ENCODE data around the gene PRKCB. TPM values are rescaled to one million over a fixed set of nuclear protein-coding genes. Genes with fewer than 3 reads are reported as not detected.

PRKCB gene
- polyA plus RNA-seq, 3 donors: 57.4 to 87.4 (median 75.5) TPM

DNA sequence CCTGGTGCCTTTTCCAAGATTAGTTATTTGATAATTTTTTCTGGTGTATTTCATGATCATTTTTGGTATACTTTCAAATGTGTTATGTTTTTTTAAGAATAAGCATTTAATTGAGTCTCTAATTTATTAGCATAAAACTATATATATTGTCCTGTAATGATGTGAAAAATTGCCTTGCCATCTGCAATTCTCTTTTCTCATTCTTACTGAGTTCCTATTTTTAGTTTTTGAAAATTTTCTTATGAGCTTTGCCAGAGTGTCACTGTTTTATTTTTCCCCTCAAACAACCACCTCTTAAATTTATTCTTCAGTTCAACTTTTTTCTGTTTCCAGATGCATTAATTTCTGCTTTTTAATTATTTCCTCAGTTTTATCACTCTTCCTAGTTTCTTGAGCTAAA lies 59.3 kb downstream of the PRKCB start:
- Histone ChIP-seq H4K20me1 (ENCODE audit: insufficient read depth, low read length) (peaks cover 97% of the 10 kb centered on the region), H3K4me2 (replicated peaks; ENCODE audit: extremely low read depth, low read length, poor library complexity, severe bottlenecking) (no peak overlapping the region), H3K36me3 (replicated peaks in 1 of 2; ENCODE audit: control insufficient read depth in 1 of 2, insufficient read depth in 2 of 2, low read length in 2 of 2) (peaks cover 2 to 47% of the 10 kb centered on the region in 2 donors), H3K4me1 (ENCODE audit: control insufficient read depth in 1 of 2, insufficient read depth in 2 of 2, low read length in 2 of 2) (peaks cover 0 to 4% of the 10 kb centered on the region in 2 donors), H3K9me3 (replicated peaks in 1 of 2; ENCODE audit: control insufficient read depth in 1 of 2, insufficient read depth in 1 of 2, low read length in 2 of 2) (no peaks in the 10 kb centered on the region), H3K27ac (ENCODE audit: low read depth in 1 of 2, low read length in 2 of 2) (no peak overlapping the region), H3K9ac (ENCODE audit: insufficient read depth, low read length, poor library complexity, severe bottlenecking) (no peak overlapping the region), H2AFZ (ENCODE audit: insufficient read depth, low read depth, low read length, poor library complexity, severe bottlenecking) (no peak overlapping the region), H3K27me3 (ENCODE audit: control insufficient read depth in 2 of 2, insufficient read depth in 2 of 2, low read length in 2 of 2) (no peaks in the 10 kb centered on the region), H3K4me3 (replicated peaks in 1 of 3; ENCODE audit: low read depth in 2 of 3, low read length in 3 of 3) (no peak overlapping the region), H3K79me2 (ENCODE audit: insufficient read depth, low read length) (peaks cover 92% of the 10 kb centered on the region)
- Mint-ChIP-seq H3K9me3 (peaks cover 0 to 2% (median 0%) of the 10 kb centered on the region in 7 donors), H3K27me3 (ENCODE audit: low read depth in 3 of 3) (peaks cover 0 to 3% (median 0%) of the 10 kb centered on the region in 3 donors), H3K4me1 (peaks cover 50% of the 10 kb centered on the region), H3K27ac (peak overlapping the region in 1 of 7 donors; percentile 71), H3K36me3 (peaks cover 40 to 60% of the 10 kb centered on the region in 2 donors), H3K4me3 (no peak overlapping the region)
- intact Hi-C loops (cut with micrococcal nuclease): no loop called here
- TF ChIP-seq, protein P1, sequence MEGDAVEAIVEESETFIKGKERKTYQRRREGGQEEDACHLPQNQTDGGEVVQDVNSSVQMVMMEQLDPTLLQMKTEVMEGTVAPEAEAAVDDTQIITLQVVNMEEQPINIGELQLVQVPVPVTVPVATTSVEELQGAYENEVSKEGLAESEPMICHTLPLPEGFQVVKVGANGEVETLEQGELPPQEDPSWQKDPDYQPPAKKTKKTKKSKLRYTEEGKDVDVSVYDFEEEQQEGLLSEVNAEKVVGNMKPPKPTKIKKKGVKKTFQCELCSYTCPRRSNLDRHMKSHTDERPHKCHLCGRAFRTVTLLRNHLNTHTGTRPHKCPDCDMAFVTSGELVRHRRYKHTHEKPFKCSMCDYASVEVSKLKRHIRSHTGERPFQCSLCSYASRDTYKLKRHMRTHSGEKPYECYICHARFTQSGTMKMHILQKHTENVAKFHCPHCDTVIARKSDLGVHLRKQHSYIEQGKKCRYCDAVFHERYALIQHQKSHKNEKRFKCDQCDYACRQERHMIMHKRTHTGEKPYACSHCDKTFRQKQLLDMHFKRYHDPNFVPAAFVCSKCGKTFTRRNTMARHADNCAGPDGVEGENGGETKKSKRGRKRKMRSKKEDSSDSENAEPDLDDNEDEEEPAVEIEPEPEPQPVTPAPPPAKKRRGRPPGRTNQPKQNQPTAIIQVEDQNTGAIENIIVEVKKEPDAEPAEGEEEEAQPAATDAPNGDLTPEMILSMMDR (IDR thresholded peaks at IDR 0.05): no peak
- DNase-seq: no peak

DNA sequence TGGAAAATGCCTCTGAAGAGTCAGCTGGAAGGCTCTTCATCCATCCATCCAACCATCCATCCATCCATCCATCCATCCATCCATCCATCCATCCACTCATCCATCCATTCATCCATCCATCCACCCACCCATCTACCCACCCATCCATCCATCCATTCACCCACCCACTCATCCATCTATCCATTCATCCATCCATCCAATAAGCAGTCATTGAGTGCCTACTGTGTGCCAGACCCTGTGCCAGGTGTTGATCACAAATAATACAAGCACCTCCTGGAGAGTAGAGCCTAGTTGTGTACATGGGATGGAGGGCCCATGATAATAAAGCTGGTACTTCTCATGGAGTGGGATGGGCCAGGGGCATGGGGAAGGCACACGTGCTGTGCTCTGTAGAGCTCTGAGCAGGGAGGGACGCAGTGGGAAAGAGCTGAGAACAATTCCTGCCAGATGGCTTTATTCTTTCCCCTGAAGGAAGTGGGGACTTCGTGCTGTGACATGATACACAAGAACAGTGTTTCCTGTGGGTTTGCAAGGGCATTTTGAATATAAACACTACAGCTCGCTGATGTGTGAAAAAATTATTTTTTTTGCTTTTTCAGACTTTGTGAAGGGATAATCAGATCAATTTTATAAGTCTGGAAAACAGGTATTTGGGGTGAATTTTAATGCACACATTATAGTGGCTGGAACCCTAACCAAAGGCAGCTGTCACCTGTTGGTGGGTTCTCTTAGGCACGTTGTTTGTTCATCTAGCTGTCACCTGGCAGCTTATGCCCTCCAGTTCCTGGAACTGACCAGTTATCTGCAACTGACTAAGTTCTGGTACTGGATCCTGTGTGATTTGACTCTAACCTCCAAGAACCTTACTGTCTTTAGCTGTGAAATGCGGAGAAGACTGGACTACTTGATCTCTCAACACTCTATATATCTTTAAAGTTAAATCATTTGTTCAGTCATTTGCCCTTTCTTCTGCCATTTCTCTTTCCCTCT lies 61.3 kb downstream of the PRKCB start:
- Mint-ChIP-seq H3K27me3 (ENCODE audit: low read depth in 3 of 3) (peaks cover 0 to 3% (median 0%) of the 10 kb centered on the region in 3 donors), H3K36me3 (peaks cover 33 to 58% of the 10 kb centered on the region in 2 donors), H3K9me3 (peaks cover 0 to 2% (median 0%) of the 10 kb centered on the region in 7 donors), H3K4me3 (no peak overlapping the region), H3K4me1 (peaks cover 64% of the 10 kb centered on the region), H3K27ac (peak overlapping the region in 2 of 7 donors; percentile 39 to 62)
- Histone ChIP-seq H3K27ac (ENCODE audit: low read depth in 1 of 2, low read length in 2 of 2) (no peak overlapping the region), H3K9me3 (replicated peaks in 1 of 2; ENCODE audit: control insufficient read depth in 1 of 2, insufficient read depth in 1 of 2, low read length in 2 of 2) (no peaks in the 10 kb centered on the region), H3K9ac (ENCODE audit: insufficient read depth, low read length, poor library complexity, severe bottlenecking) (no peak overlapping the region), H3K79me2 (ENCODE audit: insufficient read depth, low read length) (peaks cover 93% of the 10 kb centered on the region), H3K36me3 (replicated peaks in 1 of 2; ENCODE audit: control insufficient read depth in 1 of 2, insufficient read depth in 2 of 2, low read length in 2 of 2) (peaks cover 0 to 42% of the 10 kb centered on the region in 2 donors), H3K4me3 (replicated peaks in 1 of 3; ENCODE audit: low read depth in 2 of 3, low read length in 3 of 3) (no peak overlapping the region), H3K4me1 (ENCODE audit: control insufficient read depth in 1 of 2, insufficient read depth in 2 of 2, low read length in 2 of 2) (peaks cover 15 to 19% of the 10 kb centered on the region in 2 donors), H2AFZ (ENCODE audit: insufficient read depth, low read depth, low read length, poor library complexity, severe bottlenecking) (no peak overlapping the region), H4K20me1 (ENCODE audit: insufficient read depth, low read length) (peaks cover 97% of the 10 kb centered on the region), H3K27me3 (ENCODE audit: control insufficient read depth in 2 of 2, insufficient read depth in 2 of 2, low read length in 2 of 2) (no peaks in the 10 kb centered on the region), H3K4me2 (replicated peaks; ENCODE audit: extremely low read depth, low read length, poor library complexity, severe bottlenecking) (no peak overlapping the region)
- no peak for DNase-seq
- 10% methylated on average over 2 of the region's 6 CpGs for WGBS (ENCODE audit: insufficient coverage)
- intact Hi-C loops (cut with micrococcal nuclease): no loop called here
- TF ChIP-seq, protein P1 (IDR thresholded peaks at IDR 0.05): no peak

Measured in CD14-positive monocyte (primary cell).